Measurements from ENCODE around the gene CRNN.

CRNN gene

DNA sequence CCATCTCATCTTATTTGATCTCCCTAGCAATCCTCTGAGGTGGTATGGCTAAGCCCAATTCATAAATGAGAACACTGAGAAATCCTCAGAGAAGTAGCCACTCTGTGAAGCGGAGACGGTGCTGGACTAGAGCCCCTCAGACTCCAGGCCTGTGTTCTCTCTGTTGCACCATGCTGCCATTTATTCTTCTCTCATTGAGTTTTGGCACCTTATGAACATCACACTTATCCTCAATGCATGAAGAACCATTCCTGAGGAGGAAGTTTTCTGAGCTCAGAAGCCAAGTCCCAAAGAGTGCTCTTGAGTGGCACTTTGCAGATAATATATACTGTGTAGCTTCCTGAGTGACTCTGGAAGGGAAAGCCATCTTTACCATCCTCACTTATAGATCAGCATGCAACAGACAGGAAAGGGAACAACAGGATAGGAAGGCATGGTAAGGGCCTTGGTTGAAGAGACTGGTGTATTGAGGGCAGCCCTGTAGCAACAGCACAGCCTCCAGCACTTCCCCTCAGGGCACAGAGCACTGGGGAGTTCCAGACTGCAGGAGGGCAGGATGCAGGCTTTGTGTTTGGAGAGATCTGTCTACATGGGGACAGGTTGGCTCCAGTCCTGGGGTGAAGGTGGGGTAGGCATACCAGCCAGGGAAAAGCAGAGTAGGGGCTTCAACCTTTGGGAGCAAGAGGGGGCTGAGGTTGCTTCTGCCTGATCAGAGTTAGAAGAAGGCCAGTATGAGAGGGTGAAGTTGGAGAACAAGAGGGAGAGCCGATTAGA is 1.6 kb upstream of the CRNN start:
- Mint-ChIP-seq H3K27me3 (ENCODE audit: low read depth) (no peaks in the 10 kb centered on the region), H3K9me3 (peaks cover 44% of the 10 kb centered on the region), H3K4me1 (no peaks in the 10 kb centered on the region), H3K36me3 (ENCODE audit: low read depth) (no peaks in the 10 kb centered on the region), H3K27ac (no peak overlapping the region), H3K4me3 (no peak overlapping the region)
- TF ChIP-seq CTCF (IDR thresholded peaks at IDR 0.05; ENCODE audit: unreplicated experiment in 3 of 3) = no peak

GRCh38 chr1:152412756-152413155 is 1.3 kb downstream of the CRNN start:
- H3K4me3 Mint-ChIP-seq = no peak overlapping the region
- H3K9me3 Mint-ChIP-seq = peaks cover 48% of the 10 kb centered on the region
- H3K27ac Mint-ChIP-seq = no peak overlapping the region
- TF ChIP-seq CTCF (IDR thresholded peaks at IDR 0.05; ENCODE audit: unreplicated experiment in 3 of 3) = no peak
- no peaks in the 10 kb centered on the region for H3K4me1 Mint-ChIP-seq
- no peaks in the 10 kb centered on the region for H3K27me3 Mint-ChIP-seq (ENCODE audit: low read depth)
- H3K36me3 Mint-ChIP-seq (ENCODE audit: low read depth) = no peaks in the 10 kb centered on the region

DNA sequence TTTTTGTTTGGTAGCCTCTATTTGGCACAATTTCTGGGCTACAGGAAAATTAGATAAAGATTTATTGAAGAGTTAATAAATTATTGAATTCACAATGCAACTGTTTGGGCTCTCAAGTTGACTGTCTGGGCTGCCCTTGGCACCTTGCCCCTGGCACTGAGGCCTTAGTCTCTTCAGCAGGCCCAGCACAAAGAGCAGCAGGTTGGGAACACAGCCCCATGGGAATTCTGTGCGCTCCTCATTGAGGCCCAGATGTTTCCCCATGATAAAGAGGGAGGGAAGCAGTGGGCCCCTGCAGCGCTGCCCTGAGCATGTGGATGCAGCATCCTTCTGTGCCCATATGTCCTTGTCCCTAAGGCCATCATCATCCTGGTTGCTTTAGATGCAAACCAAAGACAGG is 2.9 kb downstream of the CRNN start:
- H3K9me3 Mint-ChIP-seq = peaks cover 48% of the 10 kb centered on the region
- TF ChIP-seq CTCF (IDR thresholded peaks at IDR 0.05; ENCODE audit: unreplicated experiment in 3 of 3) = no peak
- no peaks in the 10 kb centered on the region for H3K4me1 Mint-ChIP-seq
- H3K27ac Mint-ChIP-seq = no peak overlapping the region
- no peak overlapping the region for H3K4me3 Mint-ChIP-seq
- no peaks in the 10 kb centered on the region for H3K27me3 Mint-ChIP-seq (ENCODE audit: low read depth)
- H3K36me3 Mint-ChIP-seq (ENCODE audit: low read depth) = no peaks in the 10 kb centered on the region

GRCh38 chr1:152410599-152410998 is 3.5 kb downstream of the CRNN start:
- Mint-ChIP-seq H3K27me3 (ENCODE audit: low read depth) (no peaks in the 10 kb centered on the region), H3K4me1 (no peaks in the 10 kb centered on the region), H3K36me3 (ENCODE audit: low read depth) (no peaks in the 10 kb centered on the region), H3K27ac (no peak overlapping the region), H3K9me3 (peaks cover 46% of the 10 kb centered on the region), H3K4me3 (no peak overlapping the region)
- no peak for TF ChIP-seq CTCF (IDR thresholded peaks at IDR 0.05; ENCODE audit: unreplicated experiment in 3 of 3)

GRCh38 chr1:152410028-152410427 is 4.0 kb downstream of the CRNN start:
- no peak overlapping the region for H3K4me3 Mint-ChIP-seq
- TF ChIP-seq CTCF (IDR thresholded peaks at IDR 0.05; ENCODE audit: unreplicated experiment in 3 of 3) = no peak
- H3K9me3 Mint-ChIP-seq = peaks cover 46% of the 10 kb centered on the region
- no peak overlapping the region for H3K27ac Mint-ChIP-seq
- no peaks in the 10 kb centered on the region for H3K36me3 Mint-ChIP-seq (ENCODE audit: low read depth)
- H3K27me3 Mint-ChIP-seq (ENCODE audit: low read depth) = no peaks in the 10 kb centered on the region
- H3K4me1 Mint-ChIP-seq = no peaks in the 10 kb centered on the region

- peaks cover 46% of the 10 kb centered on the region for H3K9me3 Mint-ChIP-seq
- no peak overlapping the region for H3K4me3 Mint-ChIP-seq
- no peaks in the 10 kb centered on the region for H3K36me3 Mint-ChIP-seq (ENCODE audit: low read depth)
- TF ChIP-seq CTCF (IDR thresholded peaks at IDR 0.05; ENCODE audit: unreplicated experiment in 3 of 3) = no peak
- H3K27ac Mint-ChIP-seq = no peak overlapping the region
- H3K27me3 Mint-ChIP-seq (ENCODE audit: low read depth) = no peaks in the 10 kb centered on the region
- no peaks in the 10 kb centered on the region for H3K4me1 Mint-ChIP-seq
Measured at GRCh38 chr1:152408664-152409063, 5.4 kb downstream of the CRNN start.
